NK-92 (cell line): ENCODE data around the gene CENPX.
"Not testable (repeated sequence)": the region's sequence is repeated elsewhere in the genome, so short reads cannot be mapped to it uniquely, and the experiment has no call there.

Source experiments
- DNase-seq: peaks from one replicate; lab custom pipeline; 2025; ENCODE audit not compliant: unreplicated experiment; lab: John Stamatoyannopoulos, UW

Gene CENPX

DNA sequence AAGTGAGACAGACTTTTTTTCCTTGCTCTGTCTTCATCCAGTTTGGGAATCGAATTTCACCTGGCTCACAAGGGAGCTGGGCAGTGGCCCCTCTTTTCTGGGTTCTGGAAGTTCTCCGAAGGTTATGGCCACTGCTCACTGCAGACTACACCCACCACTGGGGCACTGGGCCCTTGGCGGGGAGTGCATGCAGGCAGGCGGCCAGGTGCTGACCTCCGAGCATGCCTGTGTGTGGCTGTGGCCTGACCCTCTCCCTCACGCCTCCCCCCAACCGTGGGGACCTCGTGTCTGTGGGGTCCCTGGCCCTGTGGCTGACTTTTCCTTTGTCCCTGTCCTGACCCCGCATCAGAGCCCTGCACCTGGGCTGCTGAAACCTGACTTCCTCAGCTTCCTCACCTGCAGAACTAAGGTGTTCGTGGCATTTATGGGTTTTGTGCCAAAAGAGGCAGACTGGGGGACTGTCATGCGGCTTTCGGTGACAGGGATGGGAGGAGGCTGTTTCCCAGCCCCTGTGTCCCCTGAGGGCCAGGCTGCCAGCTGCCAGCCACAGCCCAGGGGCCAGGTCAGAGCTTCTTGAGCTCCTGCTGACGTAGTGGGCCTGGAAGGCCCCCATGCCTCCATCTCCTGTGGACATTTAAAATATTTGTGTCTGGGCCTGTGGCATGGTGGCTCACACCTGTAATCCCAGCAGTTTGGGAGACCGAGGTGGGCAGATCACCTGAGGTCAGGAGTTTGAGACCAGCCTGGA is 23.8 kb downstream of the CENPX start:
- no peak for DNase-seq

DNA sequence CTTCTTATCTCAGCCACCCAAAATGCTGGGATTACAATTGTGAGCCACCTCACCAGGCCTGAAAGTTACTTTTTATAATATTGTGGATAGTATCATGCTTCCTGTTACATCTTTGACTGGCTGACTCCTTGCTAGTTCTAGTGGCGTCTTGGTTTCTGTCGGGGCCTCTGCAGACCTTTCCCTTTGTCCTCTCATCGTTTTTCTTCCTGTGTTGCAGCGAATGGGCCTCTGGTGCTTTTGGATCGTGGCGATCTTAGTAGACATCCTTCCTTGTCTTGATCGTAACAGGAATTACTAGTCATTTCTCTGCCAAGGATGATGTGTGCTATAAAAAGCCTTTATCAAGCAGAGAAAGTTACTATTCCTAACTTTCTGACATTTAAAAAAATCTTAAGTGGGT is 24.5 kb downstream of the CENPX start:
- DNase-seq: no peak

DNA sequence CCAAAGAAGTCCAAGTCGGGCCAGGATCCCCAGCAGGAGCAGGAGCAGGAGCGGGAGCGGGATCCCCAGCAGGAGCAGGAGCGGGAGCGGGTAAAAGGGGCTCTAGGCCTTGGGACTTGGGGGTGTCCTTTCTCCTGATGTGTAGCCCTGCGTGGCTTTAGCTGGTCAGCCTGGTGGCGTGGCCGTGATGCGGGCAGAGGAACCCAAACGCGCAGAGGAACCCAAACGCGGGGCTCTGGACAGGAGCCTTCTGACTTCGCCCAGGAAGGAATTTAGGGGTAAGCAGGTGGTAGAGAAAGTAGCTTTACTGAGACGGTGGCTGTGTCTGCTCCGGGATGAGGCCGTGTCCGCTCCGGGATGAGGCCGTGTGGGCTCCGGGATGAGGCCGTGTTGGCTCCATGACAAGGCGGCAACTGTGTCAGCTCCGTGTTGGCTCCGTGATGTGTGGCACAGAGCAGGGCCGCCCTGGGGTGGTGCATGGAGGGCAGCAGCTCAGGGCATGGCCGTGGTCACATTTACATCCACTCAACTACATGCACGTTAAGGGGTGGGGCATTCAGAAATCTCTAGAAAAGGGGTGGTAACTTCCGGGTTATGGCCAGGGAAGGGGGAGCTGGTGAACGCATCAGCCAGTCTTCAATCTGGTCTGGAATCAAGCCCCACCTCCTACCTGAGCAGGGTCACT is 25.8 kb downstream of the CENPX start:
- DNase-seq: no peak

GRCh38 chr17:81996232-81996756 is 26.4 kb downstream of the CENPX start:
- DNase-seq: no peak

DNA sequence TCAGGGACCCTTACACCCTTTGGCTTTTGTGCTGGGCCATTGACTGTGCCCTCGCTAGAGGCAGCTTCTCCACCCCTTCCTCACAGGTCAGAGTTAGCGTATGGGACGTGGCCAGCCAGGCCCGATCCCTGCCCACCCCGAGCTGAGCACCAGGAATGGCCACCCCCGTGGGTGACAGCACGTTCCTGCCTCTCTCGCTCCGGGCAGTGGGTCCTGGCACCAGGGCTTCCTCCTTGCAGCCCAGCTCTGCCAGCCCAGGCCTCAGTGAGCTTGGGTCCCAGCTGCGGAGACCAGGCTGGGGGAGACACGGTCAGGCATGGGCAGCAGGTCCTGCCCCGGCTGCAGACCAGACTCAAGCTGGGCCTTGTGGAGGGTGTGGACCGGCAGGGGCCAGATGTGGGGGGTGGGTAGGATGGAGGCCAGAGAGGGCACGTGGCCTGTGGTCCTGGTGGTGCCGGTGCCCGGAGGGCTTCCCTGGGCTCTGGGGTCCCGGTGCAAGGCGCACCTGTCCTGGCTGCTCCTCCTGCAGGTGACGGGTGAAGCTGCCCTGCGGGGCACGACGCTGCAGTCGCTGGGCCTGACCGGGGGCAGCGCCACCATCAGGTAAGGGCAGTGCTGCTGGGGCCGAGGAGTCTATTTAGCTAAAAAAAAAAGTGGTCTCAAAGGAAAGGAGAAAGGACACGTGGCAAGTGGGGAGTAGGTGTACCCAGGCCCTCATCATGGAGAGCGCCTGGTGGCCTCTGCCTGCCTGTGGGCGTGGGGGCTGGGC is 27.0 kb downstream of the CENPX start:
- DNase-seq: no peak

- DNase-seq: no peak
These were observed 27.9 kb downstream of the CENPX start for GRCh38 chr17:81994593-81995462.

GRCh38 chr17:81993729-81994592 is 28.7 kb downstream of the CENPX start:
- no peak for DNase-seq

GRCh38 chr17:81992306-81993102 is 30.2 kb downstream of the CENPX start:
- DNase-seq: no peak

GRCh38 chr17:81991684-81992305 is 30.9 kb downstream of the CENPX start:
- no peak for DNase-seq

GRCh38 chr17:81990836-81991683 is 31.6 kb downstream of the CENPX start:
- DNase-seq: no peak

GRCh38 chr17:81987161-81987770 is 35.4 kb downstream of the CENPX start:
- no peak for DNase-seq

GRCh38 chr17:81986606-81987005 is 36.1 kb downstream of the CENPX start:
- DNase-seq: no peak

- DNase-seq: no peak
These were observed 37.8 kb downstream of the CENPX start for GRCh38 chr17:81984773-81985410.

- no peak for DNase-seq
These were observed 38.9 kb downstream of the CENPX start for GRCh38 chr17:81983639-81984373.

DNA sequence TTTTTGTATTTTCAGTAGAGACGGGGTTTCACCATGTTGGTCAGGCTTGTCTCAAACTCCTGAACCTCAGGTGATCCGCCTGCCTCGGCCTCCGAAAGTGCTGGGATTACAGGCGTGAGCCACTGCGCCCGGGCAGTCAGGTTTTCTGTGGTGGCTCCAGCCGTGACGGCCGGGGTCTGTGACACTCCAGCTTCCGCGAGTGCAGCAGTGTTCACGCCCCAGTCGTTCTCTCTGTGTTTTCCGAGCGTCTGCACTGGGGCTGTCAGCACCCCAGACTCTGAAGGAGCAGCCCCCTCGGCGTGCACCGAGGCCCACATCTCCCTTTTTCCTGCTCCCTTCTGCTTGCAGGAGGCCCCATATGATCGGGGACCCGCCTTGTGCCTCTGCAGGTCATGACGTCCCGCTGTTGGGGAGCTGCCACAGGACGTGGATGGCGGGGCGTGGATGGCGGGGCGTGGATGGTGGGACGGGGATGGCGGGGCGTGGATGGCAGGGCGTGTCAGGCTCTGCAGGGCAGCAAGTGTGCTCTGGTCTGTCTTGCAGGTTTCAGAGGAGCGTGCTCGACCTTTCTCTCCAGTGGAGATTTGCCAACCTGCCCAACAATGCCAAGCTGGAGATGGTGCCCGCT is 39.6 kb downstream of the CENPX start:
- no peak for DNase-seq

- not testable (repeated sequence) for DNase-seq
These were observed 41.2 kb downstream of the CENPX start for GRCh38 chr17:81981511-81981910.
